Measurements from ENCODE around the gene PARP4.
"Not testable (repeated sequence)": the region's sequence is repeated elsewhere in the genome, so short reads cannot be mapped to it uniquely, and the experiment has no call there.

Gene PARP4

DNA sequence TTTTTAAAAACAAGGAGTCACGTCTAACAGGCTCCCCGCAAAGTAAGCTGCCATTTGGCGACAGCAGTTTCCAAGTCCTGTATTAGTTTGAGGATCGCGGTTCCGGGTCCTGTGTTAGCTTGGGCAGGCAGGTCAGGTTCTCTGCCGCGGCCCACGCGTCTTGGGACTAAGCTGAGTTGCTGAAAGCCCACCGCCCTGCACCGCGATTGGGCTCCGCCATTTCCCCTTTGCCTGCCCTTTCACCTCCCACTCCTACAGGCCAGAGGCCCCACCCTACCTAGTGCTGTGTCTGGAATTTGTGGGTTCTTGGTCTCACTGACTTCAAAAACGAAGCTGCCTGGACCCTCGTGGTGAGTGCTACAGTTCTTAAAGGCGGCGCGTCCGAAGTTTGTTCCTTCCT, 6.8 kb downstream of the PARP4 start:
- DNase-seq (ENCODE audit: low read depth) = no peak

DNA sequence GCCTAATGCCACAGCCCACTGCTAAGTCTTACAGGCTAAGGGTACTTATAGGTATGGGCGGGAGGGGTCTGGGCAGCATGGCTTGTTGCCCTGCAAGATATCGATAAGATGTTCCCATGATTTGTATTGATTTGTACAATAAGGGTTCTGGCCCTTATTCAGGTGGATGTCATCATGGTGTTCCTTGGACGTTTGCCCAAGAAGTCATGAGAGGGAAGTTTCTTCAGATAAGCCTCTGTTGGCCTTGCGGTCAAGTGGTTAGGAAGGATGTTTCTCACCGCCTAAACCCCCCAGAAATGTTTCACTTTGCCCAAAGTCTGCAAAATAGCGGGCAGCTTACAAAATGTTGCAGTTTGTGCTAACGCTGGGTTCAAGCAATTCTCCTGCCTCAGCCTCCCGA, 7.3 kb downstream of the PARP4 start:
- DNase-seq (ENCODE audit: low read depth) = no peak

DNA sequence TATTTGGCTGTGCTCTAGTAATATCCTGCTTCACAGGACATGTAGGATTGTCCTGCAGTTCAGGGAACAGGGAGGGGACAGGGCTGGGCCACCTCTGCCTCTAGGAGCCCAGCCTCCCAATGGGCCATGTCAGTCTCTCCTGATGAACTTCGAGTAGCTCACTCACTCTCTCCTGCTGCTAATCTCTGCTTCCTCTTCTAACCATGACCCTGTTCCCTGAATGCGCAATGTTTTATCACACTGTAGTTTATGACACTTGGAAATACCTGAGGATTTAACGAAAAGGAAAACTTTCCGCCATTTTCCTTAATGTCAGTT, 9.2 kb downstream of the PARP4 start:
- DNase-seq (ENCODE audit: low read depth) = no peak

GRCh38 chr13:24502533-24503378, 9.8 kb downstream of the PARP4 start:
- no peak for DNase-seq (ENCODE audit: low read depth)

- no peak for DNase-seq (ENCODE audit: low read depth)
Observed at GRCh38 chr13:24500977-24501376, 11.6 kb downstream of the PARP4 start.

DNA sequence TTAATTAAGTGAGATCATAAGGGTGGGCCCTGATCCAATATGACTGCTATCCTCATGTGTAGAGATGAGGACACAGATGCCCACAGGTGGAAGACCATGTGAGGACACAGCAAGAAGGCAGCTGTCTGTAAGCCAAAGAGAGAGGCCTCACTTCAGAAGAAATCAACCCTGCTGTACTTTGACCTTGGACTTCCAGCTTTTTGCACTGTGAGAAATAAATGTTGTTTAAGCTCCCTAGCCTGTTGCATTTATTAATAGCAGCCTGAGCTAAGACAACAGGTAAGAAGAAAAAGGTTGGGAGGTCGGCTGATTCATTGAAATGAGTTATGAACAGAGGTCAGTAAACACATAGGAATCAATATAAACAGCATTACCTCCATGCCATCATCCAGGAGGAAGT, 14.8 kb downstream of the PARP4 start:
- DNase-seq (ENCODE audit: low read depth) = no peak

DNA sequence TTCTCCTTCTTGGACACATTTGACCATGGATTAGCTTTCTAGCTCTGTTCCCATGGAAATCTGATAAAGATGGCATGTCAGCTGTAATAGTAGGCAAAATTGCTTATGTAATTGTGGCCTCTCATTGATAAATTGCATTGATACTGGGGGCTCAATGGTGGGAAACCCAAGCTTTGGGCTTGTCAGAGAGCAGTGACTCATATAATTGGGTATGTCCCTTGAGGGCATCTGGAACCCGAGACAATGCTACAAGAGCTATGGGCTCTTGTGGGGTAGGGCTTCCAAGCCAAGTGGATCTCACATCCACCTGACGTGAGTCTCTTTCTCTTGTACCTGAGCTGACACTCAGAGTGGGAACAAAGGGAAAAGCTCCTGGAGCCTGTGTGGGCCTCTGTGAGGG, 16.3 kb downstream of the PARP4 start:
- DNase-seq (ENCODE audit: low read depth) = not testable (repeated sequence)

DNA sequence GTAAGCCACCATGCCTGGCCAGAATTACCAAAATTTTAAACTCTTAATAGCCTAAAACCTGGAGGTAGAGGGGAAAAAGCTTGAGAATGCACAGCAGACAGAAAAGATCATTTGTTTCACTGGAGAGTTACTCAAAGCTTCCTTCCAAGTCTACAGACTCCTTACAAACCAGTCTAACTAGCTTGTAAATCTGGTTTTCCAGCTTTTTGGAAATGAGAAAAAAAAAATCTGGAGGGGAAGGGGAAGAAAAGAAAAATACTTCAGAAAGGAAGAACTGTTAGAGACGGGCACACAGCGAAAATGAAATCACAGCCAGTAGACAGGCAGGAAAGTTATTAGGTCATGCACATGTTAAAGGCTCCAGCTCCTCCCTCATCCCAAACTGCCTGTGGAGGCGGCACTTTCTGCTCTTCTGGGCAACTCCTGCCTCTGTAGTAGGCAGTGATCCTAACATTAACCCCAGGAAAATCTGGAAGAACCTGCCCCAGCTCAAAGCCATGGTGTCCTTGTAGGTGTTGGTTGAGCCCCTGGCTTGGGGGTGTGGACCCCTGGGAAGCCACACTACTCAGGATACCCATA, 17.3 kb downstream of the PARP4 start:
- no peak for DNase-seq (ENCODE audit: low read depth)

DNA sequence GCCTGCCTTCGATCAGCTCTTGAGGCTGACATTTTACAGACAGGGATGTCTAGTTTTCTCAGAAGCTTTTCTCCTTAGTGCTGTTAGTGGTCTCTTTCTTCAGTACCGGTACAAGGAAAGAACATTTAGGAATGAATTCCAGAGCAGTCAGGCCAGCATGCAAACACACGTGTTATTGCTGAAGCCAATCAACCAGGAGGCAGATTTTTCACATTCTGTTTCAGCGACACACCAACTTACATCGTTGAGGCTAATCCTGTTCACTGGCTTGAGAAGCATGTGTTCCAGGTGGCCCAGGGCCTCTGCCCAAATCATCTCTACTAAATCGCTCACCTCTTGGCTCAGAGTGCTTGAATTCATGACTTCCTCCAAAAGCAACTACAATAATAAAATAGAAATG, 19.2 kb downstream of the PARP4 start:
- DNase-seq (ENCODE audit: low read depth) = no peak

DNA sequence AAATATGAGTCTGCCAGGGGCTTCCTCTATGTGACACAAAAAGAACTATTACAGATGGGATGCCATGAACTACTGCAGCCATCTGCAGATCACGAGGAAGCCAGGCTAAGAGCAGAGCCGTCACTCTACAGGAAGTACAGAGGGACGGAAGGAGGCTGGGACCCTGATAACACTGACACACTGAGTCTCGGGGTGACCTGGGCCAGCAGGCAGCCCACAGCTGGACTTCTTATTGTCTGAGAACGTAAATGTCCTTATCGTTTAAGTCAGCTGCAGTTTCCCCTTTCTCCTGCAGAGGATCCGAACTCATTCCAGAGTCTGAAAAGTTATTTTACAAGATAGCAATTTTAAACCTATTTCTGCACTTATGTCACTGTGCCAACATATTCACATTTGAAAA, 20.7 kb downstream of the PARP4 start:
- DNase-seq (ENCODE audit: low read depth) = no peak

DNA sequence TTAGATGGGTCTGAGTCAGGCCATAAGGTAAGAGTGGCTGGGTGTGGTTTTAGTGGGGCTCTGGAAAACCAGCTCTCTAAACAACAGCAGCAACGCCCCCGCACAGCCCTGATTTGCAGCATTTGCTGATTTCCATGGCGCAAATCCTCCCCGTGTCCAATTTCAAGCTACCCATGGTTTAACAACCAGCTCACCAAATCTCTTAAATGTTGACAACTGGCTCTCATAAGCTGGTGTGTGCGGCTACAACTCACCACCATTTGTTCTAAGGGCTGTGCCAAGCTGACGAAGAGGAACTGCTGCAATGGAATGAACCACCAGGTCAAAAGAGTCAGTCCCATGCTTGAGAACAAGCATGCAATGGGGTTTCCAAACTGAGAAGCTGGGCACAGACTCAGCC, 22.9 kb downstream of the PARP4 start:
- no peak for DNase-seq (ENCODE audit: low read depth)

DNA sequence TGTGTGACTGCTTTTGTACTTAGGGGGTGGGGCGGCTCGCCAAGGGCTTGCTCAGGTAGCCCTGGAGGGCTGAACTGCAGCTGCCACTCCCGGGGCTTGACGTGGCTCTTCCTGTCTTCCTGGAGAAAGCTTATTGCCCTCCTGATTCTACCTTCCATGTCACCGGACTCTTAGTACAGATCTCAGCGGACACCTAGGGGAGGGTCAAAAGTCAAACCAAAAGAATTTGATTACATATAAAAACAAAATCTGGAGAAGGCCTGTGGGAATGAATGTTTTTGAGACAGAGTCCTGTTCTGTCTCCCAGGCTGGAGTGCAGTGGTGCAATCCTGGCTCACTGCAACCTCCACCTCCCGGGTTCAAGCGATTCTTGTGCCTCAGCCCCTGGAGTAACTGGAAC, 24.5 kb downstream of the PARP4 start:
- DNase-seq (ENCODE audit: low read depth) = not testable (repeated sequence)

DNA sequence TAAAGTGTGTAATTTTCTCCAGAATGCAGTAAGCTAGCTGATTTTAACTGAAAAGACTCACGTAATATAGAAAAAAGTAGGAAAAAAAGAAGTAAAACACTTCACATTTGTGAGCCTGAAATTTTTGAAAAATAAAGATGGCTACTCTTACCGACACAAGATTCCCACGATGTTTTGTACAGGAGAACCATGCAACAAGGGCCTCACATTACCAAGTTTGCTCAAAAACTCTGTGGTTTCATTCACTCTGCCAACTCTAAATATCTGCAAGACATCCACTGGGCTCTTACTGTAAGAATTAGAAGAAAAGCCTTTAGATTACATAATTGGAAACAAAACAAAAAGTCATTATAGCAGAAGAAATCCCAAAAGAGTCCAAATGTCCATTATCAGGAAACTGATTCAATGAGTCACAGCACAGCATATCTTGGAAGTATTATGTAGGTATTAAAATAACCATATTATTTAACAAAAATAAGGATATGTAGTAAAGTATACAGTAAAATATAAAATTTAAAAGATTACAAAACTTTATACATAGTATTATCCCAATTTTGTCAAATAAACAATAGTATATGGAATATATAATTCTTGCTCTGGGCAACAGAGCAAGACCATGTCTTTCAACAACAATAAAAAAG, 26.4 kb downstream of the PARP4 start:
- DNase-seq (ENCODE audit: low read depth) = not testable (repeated sequence)

GRCh38 chr13:24473686-24474085, 38.9 kb downstream of the PARP4 start:
- no peak for DNase-seq (ENCODE audit: low read depth)

GRCh38 chr13:24472129-24472528, 40.4 kb downstream of the PARP4 start:
- not testable (repeated sequence) for DNase-seq (ENCODE audit: low read depth)

- DNase-seq (ENCODE audit: low read depth) = no peak
Observed at GRCh38 chr13:24463078-24463477, 49.5 kb downstream of the PARP4 start.

DNA sequence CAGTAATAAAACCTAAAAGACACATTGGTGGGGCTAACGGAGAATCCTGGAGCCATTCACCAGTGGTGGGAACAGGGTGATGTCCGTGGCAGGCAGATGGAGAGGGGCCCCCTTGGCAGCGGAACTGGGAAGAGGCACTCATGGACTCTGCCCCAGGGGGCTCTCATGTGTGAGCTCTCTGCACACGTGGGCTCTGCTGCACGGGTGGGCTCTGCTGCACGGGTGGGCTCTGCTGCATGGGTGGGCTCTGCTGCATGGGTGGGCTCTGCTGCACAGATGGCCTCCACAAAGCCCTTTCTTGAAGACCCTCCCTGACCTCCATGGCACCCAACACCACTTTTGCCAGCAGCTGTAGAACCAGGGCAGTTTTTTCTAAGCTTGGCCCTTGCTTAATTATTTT, 52.3 kb downstream of the PARP4 start:
- no peak for DNase-seq (ENCODE audit: low read depth)

- no peak for DNase-seq (ENCODE audit: low read depth)
Observed at GRCh38 chr13:24459726-24460125, 52.9 kb downstream of the PARP4 start.

- DNase-seq (ENCODE audit: low read depth) = no peak
Observed at GRCh38 chr13:24459234-24459633, 53.3 kb downstream of the PARP4 start.

DNA sequence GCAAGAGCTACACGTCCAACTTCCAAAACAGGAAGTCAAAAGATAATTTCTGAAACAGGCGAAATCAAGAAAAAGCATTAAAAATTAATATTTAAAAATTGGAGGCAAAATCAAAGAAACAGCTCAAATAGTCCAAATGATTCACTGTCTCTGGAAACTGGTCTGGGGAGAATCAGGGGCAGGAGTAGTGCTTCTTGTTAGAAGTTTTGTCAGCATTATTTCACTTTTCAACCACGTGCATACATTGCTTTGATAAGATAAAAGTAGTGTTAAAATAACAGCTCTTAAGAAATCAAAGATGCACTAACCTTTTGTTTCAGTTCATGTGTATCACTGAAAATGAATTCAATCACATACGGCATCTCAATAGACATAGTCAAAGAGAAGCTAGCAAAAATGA, 53.8 kb downstream of the PARP4 start:
- no peak for DNase-seq (ENCODE audit: low read depth)

DNA sequence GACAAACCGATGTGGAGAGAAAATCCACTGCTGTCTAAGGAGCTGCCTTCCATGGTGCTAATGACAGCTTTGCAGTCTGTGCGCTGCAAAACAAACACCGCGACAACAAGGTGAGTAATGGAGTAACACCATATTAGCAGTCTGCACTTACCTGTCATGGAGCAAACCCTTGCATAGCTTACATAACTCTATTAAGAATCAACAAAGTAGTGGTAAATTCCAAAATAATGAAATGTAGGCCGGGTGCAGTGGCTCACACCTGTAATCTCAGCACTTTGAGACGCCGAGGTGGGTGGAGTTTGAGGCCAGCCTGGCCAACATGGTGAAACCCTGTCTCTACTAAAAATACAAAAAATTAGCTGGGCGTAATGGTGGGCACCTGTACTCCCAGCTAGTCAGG, 56.2 kb downstream of the PARP4 start:
- DNase-seq (ENCODE audit: low read depth) = no peak

GRCh38 chr13:24454056-24454455, 58.5 kb downstream of the PARP4 start:
- no peak for DNase-seq (ENCODE audit: low read depth)

- DNase-seq (ENCODE audit: low read depth) = no peak
Observed at GRCh38 chr13:24452044-24452443, 60.5 kb downstream of the PARP4 start.

DNA sequence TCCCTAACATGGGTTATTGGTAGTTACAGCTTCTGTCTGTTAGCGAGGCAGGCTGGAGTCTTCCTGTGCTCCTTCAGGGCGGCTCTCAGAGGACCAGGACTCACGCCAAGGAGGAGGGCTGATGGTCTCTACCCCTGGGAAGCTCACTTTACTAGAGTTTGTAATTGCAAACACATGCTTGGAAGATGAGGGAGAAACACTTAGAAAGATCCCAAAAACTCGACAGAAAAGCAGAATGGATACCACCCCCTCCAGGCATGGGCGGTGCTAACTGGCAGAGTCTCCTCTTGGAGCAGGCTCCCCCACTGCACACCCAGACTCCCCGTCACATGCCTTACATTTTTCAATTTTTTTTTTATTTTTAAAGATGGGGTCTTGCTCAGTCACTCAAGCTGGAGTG, 62.0 kb downstream of the PARP4 start:
- DNase-seq (ENCODE audit: low read depth) = no peak
